Measurements from ENCODE around the gene GALNT9. TPM values are rescaled to one million over a fixed set of nuclear protein-coding genes. Genes with fewer than 3 reads are reported as not detected.

GALNT9 gene
- total RNA-seq, 4 donors from 2014 or later: 1.6 TPM; not detected in 3

- H3K27me3 ChIP-seq: peaks cover 0 to 20% of the 10 kb centered on the region in 2 donors
Measured at GRCh38 chr12:132320767-132321211, 8.6 kb downstream of the GALNT9 start.

DNA sequence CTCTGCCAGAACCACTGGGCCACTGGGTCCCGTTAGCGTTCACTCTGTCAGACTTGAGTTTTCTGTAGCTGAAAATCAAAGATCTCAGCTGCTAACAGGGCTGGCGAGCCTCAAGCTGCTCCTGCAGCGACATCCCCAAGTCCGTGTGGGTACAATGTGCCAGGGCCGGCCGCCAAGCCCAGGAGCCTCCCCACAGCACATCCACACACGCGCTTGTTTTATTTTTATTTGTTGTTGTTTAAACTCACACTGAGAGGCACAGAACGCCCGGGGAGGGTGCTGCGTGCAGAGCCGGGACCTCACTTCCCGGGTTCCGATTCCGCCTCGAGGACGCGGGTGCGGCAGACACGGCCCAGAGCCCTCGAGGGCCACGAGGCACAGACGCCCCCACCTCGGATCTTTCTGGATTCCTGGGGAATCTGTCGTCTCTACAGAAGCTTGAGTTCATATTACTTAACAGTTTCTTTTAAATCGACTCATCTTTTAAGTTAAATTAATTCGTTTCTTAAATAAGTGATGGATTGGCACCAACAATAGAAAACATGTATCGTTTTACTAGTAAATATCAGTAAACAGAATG, 9.3 kb downstream of the GALNT9 start:
- peaks cover 0 to 17% of the 10 kb centered on the region in 2 donors for H3K27me3 ChIP-seq
- 82 to 86% methylated on average over 29 of the region's 29 CpGs for WGBS, 2 donors
- TF ChIP-seq POLR2A (IDR thresholded peaks at IDR 0.05) (no peak), EP300 (IDR thresholded peaks at IDR 0.05) (no peak), CTCF (IDR thresholded peaks at IDR 0.05) (no peak)
- H3K9me3 ChIP-seq: no peaks in the 10 kb centered on the region
- no peak for DNase-seq (ENCODE audit: low spot score in 2 of 2)
- no peaks in the 10 kb centered on the region for H3K36me3 ChIP-seq
- no peak overlapping the region for H3K4me3 ChIP-seq
- no peaks in the 10 kb centered on the region for H3K4me1 ChIP-seq
- H3K27ac ChIP-seq: no peak overlapping the region

More at GRCh38 chr12:132320767-132321211, 8.6 kb downstream of the GALNT9 start:
- TF ChIP-seq CTCF (IDR thresholded peaks at IDR 0.05) (no peak), EP300 (IDR thresholded peaks at IDR 0.05) (no peak), POLR2A (IDR thresholded peaks at IDR 0.05) (no peak)
- no peak overlapping the region for H3K27ac ChIP-seq
- H3K4me3 ChIP-seq: no peak overlapping the region
- 67 to 81% methylated on average over 3 to 13 of the region's 23 CpGs for WGBS, 2 donors
- no peaks in the 10 kb centered on the region for H3K4me1 ChIP-seq
- no peaks in the 10 kb centered on the region for H3K36me3 ChIP-seq
- H3K9me3 ChIP-seq: no peaks in the 10 kb centered on the region
- no peak for DNase-seq (ENCODE audit: low spot score in 2 of 2)

DNA sequence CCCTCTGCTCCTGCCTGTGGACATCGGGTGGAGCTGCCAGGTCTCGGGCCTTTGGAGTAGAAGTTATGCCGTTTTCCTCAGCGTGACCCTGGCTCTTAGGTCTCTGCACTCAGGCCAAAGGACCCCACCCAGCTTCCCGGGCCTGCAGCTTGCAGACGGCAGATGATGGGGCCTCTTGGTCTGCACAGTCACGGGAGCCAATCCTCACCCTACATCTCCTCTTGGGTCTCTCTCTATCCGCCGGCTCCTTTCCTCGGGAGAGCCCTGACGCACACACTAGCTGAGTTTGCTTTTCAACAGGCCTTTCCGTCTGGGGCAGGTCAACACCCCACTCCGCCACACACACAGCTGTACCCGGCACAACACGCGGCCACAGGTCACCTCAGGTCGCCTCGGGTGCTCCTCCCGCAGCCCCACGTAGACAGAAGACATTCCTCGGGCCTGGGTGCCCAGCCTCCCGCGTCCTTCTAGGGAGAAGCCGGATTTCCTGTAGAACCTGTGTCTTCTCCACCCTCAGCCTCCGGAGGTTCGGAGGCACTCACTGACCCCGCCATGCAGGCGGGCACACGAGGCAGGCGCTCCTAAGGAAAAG, 9.9 kb downstream of the GALNT9 start:
- H3K4me1 ChIP-seq: no peaks in the 10 kb centered on the region
- H3K27me3 ChIP-seq: peaks cover 0 to 12% of the 10 kb centered on the region in 2 donors
- no peak overlapping the region for H3K4me3 ChIP-seq
- no peak for DNase-seq (ENCODE audit: low spot score in 2 of 2)
- no peaks in the 10 kb centered on the region for H3K36me3 ChIP-seq
- no peak overlapping the region for H3K27ac ChIP-seq
- 55 to 60% methylated on average over 27 to 30 of the region's 30 CpGs for WGBS, 2 donors
- TF ChIP-seq EP300 (IDR thresholded peaks at IDR 0.05) (no peak), POLR2A (IDR thresholded peaks at IDR 0.05) (no peak), CTCF (IDR thresholded peaks at IDR 0.05) (no peak)
- peaks cover 0 to 5% (median 0%) of the 10 kb centered on the region in 4 donors for H3K9me3 ChIP-seq

DNA sequence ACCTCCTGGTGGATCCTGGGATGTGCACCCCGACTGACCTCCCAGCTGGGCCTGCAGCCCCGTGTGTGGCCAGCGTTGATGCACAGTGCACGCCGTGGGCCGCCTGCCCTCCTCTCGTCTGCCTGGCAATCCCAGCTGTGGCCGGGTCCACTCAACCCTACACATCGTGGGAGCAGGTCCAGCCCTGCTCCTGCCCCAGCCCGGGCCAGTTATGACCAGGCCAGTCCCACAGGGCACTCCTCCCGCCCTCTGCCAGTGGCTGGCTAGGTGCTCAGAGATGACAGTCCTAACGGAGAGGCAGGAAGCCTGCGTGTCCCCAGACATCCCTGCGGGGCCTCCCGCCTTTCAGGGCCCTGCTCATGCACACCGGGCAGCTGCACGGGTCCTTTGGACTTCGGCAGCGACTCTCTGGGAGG, 10.8 kb downstream of the GALNT9 start:
- DNase-seq (ENCODE audit: low spot score in 2 of 2): no peak
- TF ChIP-seq EP300 (IDR thresholded peaks at IDR 0.05): no peak
- TF ChIP-seq CTCF (IDR thresholded peaks at IDR 0.05): no peak
- no peak for TF ChIP-seq POLR2A (IDR thresholded peaks at IDR 0.05)
- H3K27me3 ChIP-seq: peaks cover 0 to 9% of the 10 kb centered on the region in 2 donors
- no peak overlapping the region for H3K27ac ChIP-seq
- WGBS, 2 donors: 69 to 74% methylated on average over 15 to 18 of the region's 19 CpGs
- no peaks in the 10 kb centered on the region for H3K4me1 ChIP-seq
- peaks cover 0 to 7% (median 0%) of the 10 kb centered on the region in 4 donors for H3K9me3 ChIP-seq
- no peak overlapping the region for H3K4me3 ChIP-seq
- no peaks in the 10 kb centered on the region for H3K36me3 ChIP-seq

- no peak for DNase-seq (ENCODE audit: low spot score in 2 of 2)
- H3K36me3 ChIP-seq: no peaks in the 10 kb centered on the region
- WGBS, 2 donors: 75 to 76% methylated on average over 10 of the region's 10 CpGs
- H3K27ac ChIP-seq: no peak overlapping the region
- H3K4me3 ChIP-seq: no peak overlapping the region
- peaks cover 0 to 10% (median 0%) of the 10 kb centered on the region in 4 donors for H3K9me3 ChIP-seq
- peaks cover 0 to 9% of the 10 kb centered on the region in 2 donors for H3K27me3 ChIP-seq
- H3K4me1 ChIP-seq: no peaks in the 10 kb centered on the region
- TF ChIP-seq POLR2A (IDR thresholded peaks at IDR 0.05): no peak
- no peak for TF ChIP-seq CTCF (IDR thresholded peaks at IDR 0.05)
Measured at GRCh38 chr12:132318135-132318534, 11.3 kb downstream of the GALNT9 start.

Data from tibial nerve (tissue), 4 donors.